IPS-15b (cell line): ENCODE measurements around the gene DEGS2.
"Not testable (repeated sequence)": the region's sequence is repeated elsewhere in the genome, so short reads cannot be mapped to it uniquely, and the experiment has no call there.

Experiments used
- H3K27me3 ChIP-seq: one replicate; pipeline ENCODE4 v1.6.1; 2013; ENCODE audit warnings: low read length; ENCODE audit not compliant: control insufficient read depth, insufficient read depth
- H3K36me3 ChIP-seq: one replicate; pipeline ENCODE4 v1.6.1; 2013; ENCODE audit warnings: low read length; ENCODE audit not compliant: control insufficient read depth, insufficient read depth
- H3K4me1 ChIP-seq: one replicate; pipeline ENCODE4 v1.6.1; 2013; ENCODE audit warnings: mild to moderate bottlenecking, low read length; ENCODE audit not compliant: control insufficient read depth, insufficient read depth
- H3K4me3 ChIP-seq: one replicate; pipeline ENCODE4 v1.5.1; 2013; ENCODE audit warnings: low read depth, low read length
- H3K9ac ChIP-seq: one replicate; pipeline ENCODE4 v1.6.1; 2013; ENCODE audit warnings: low read depth, mild to moderate bottlenecking, low read length
- H3K9me3 ChIP-seq: one replicate; pipeline ENCODE4 v1.6.1; 2013; ENCODE audit warnings: mild to moderate bottlenecking, low read length; ENCODE audit not compliant: control insufficient read depth, insufficient read depth

DEGS2 gene

GRCh38 chr14:100192672-100193416 lies 33.4 kb upstream of the DEGS2 start:
- Histone ChIP-seq H3K9me3 (no peaks in the 10 kb centered on the region), H3K4me3 (peak overlapping the region; percentile 22), H3K9ac (peak overlapping the region; percentile 73), H3K27me3 (no peaks in the 10 kb centered on the region), H3K4me1 (peaks cover 4% of the 10 kb centered on the region), H3K36me3 (no peaks in the 10 kb centered on the region)

DNA sequence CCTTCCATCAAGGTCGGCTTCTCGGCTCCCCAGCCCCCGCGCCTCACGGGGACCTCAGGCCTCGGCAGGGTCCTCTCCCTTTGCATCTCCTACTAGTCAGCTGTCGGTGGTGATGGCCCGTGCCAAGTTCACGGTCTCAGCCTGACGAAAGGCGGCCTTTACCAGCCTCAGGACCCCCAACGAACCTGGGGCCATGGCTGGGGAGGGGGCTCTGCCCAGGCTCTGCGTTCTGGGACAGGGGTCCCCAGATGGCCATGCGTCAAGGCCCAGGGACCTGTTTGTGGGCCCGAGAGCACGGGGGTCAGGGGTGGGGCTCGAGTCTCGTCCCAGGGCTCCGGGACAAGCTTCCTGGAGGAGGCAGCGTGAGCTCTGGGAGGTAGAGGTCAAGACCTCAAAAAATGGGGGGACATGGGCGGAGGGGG lies 32.8 kb upstream of the DEGS2 start:
- Histone ChIP-seq H3K9ac (peak overlapping the region; percentile 73), H3K36me3 (no peaks in the 10 kb centered on the region), H3K9me3 (no peaks in the 10 kb centered on the region), H3K27me3 (no peaks in the 10 kb centered on the region), H3K4me3 (peak overlapping the region; percentile 22), H3K4me1 (peaks cover 4% of the 10 kb centered on the region)

GRCh38 chr14:100191584-100192249 lies 32.3 kb upstream of the DEGS2 start:
- Histone ChIP-seq H3K36me3 (no peaks in the 10 kb centered on the region), H3K4me3 (no peak overlapping the region), H3K27me3 (no peaks in the 10 kb centered on the region), H3K4me1 (peaks cover 4% of the 10 kb centered on the region), H3K9ac (no peak overlapping the region), H3K9me3 (no peaks in the 10 kb centered on the region)

DNA sequence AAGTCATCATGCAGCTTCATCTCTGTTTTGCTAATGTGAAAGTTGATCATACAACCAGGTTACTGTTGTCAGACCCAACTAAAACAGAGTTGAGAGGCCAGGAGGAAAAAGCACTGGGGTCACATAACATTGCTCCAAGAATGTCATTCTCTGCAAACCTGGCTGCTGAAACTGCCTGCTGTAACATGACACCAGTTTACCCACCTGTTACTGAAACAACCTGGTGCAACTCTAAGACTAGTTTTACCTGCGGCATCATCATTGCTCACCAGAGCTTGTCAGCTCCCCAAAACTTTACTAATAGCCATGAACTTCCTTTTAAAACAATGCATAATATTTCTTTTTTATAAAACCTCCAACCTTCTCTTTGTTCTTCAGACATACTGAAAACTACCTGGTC lies 30.7 kb upstream of the DEGS2 start:
- no peak overlapping the region for H3K9ac ChIP-seq
- no peak overlapping the region for H3K4me3 ChIP-seq
- H3K9me3 ChIP-seq, result no peaks in the 10 kb centered on the region
- no peaks in the 10 kb centered on the region for H3K36me3 ChIP-seq
- H3K4me1 ChIP-seq, result peaks cover 4% of the 10 kb centered on the region
- H3K27me3 ChIP-seq, result no peaks in the 10 kb centered on the region

GRCh38 chr14:100188392-100189030 lies 29.1 kb upstream of the DEGS2 start:
- Histone ChIP-seq H3K27me3 (no peaks in the 10 kb centered on the region), H3K4me1 (peaks cover 3% of the 10 kb centered on the region), H3K36me3 (no peaks in the 10 kb centered on the region), H3K4me3 (no peak overlapping the region), H3K9me3 (no peaks in the 10 kb centered on the region), H3K9ac (no peak overlapping the region)

GRCh38 chr14:100187247-100187833 lies 27.9 kb upstream of the DEGS2 start:
- H3K9ac ChIP-seq, result no peak overlapping the region
- H3K4me1 ChIP-seq, result no peaks in the 10 kb centered on the region
- H3K36me3 ChIP-seq, result no peaks in the 10 kb centered on the region
- no peaks in the 10 kb centered on the region for H3K9me3 ChIP-seq
- H3K27me3 ChIP-seq, result no peaks in the 10 kb centered on the region
- no peak overlapping the region for H3K4me3 ChIP-seq

GRCh38 chr14:100181876-100182551 lies 22.6 kb upstream of the DEGS2 start:
- H3K4me3 ChIP-seq, H3K36me3 ChIP-seq, H3K27me3 ChIP-seq, H3K9me3 ChIP-seq, H3K4me1 ChIP-seq, H3K9ac ChIP-seq: not testable (repeated sequence)

DNA sequence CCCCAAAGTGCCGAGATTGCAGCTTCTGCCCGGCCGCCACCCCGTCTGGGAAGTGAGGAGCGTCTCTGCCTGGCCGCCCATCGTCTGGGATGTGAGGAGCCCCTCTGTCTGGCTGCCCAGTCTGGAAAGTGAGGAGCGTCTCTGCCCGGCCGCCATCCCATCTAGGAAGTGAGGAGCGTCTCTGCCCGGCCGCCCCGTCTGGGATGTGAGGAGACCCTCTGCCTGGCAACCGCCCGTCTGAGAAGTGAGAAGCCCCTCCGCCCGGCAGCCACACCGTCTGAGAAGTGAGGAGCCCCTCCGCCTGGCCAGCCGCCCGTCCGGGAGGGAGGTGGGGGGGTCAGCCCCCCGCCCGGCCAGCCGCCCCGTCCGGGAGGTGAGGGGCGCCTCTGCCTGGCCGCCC lies 21.2 kb upstream of the DEGS2 start:
- H3K9ac ChIP-seq, H3K4me3 ChIP-seq, H3K27me3 ChIP-seq, H3K4me1 ChIP-seq, H3K36me3 ChIP-seq, H3K9me3 ChIP-seq: not testable (repeated sequence)

- Histone ChIP-seq H3K9me3 (no peaks in the 10 kb centered on the region), H3K4me3 (no peak overlapping the region), H3K36me3 (no peaks in the 10 kb centered on the region), H3K4me1 (no peaks in the 10 kb centered on the region), H3K27me3 (no peaks in the 10 kb centered on the region), H3K9ac (no peak overlapping the region)
These were observed 19.2 kb upstream of the DEGS2 start for GRCh38 chr14:100178691-100179090.

GRCh38 chr14:100176811-100177327 lies 17.4 kb upstream of the DEGS2 start:
- H3K4me1 ChIP-seq, result no peaks in the 10 kb centered on the region
- H3K9me3 ChIP-seq, result no peaks in the 10 kb centered on the region
- H3K4me3 ChIP-seq, result no peak overlapping the region
- no peak overlapping the region for H3K9ac ChIP-seq
- no peaks in the 10 kb centered on the region for H3K27me3 ChIP-seq
- H3K36me3 ChIP-seq, result no peaks in the 10 kb centered on the region

DNA sequence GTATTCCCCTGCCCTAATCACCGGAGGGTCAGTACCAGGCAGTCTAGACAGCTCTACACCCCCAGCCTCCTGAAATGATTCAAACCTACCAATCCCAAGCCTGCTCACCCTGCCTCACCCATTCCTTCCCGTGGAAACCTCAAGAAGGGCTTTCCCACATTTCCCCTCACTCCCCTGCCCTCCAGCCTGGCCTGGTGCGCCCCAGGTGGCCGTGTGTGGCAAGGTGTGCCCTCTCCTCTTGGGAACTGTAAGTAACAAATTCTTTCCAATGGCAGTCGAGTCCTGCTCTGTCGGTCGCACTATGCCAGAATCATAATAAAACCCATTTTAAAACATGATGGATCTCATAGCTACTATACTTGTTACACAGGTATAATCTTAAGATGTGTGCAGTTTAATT lies 13.9 kb upstream of the DEGS2 start:
- Histone ChIP-seq H3K36me3 (no peaks in the 10 kb centered on the region), H3K9ac (no peak overlapping the region), H3K9me3 (no peaks in the 10 kb centered on the region), H3K27me3 (no peaks in the 10 kb centered on the region), H3K4me1 (no peaks in the 10 kb centered on the region), H3K4me3 (no peak overlapping the region)
